Ectodermal cell (in vitro differentiated cells): Measurements from ENCODE around the gene GLDN.

Experiments used
- H3K27ac ChIP-seq: 2 replicates; pipeline ENCODE4 v1.7.0; 2013; ENCODE audit warnings: mild to moderate bottlenecking, low read depth, low read length; ENCODE audit not compliant: insufficient read depth, poor library complexity, severe bottlenecking
- H3K27me3 ChIP-seq: 2 replicates; pipeline ENCODE4 v1.7.0; 2013; ENCODE audit warnings: mild to moderate bottlenecking, low read length; ENCODE audit not compliant: insufficient read depth, control insufficient read depth, poor library complexity, severe bottlenecking
- H3K36me3 ChIP-seq: one replicate; pipeline ENCODE4 v1.7.0; 2013; ENCODE audit warnings: low read length; ENCODE audit not compliant: control insufficient read depth, insufficient read depth
- H3K4me1 ChIP-seq: one replicate; pipeline ENCODE4 v1.7.0; 2013; ENCODE audit warnings: low read length; ENCODE audit not compliant: control insufficient read depth, insufficient read depth
- H3K4me3 ChIP-seq: 2 replicates; pipeline ENCODE4 v1.7.0; 2013; ENCODE audit warnings: low read depth, low read length, control low read depth; ENCODE audit not compliant: insufficient read depth
- H3K9me3 ChIP-seq: 2 replicates; pipeline ENCODE4 v1.7.0; 2013; ENCODE audit warnings: mild to moderate bottlenecking, low read length, moderate library complexity; ENCODE audit not compliant: control insufficient read depth
- WGBS, 2 experiments: methylation state at CpG; one replicate each; pipeline ENCODE4 v1.1.7; 2013; ENCODE audit warnings: missing lambda C conversion rate in 2 of 2; 5-methylcytosine and 5-hydroxymethylcytosine counted together

GLDN gene

GRCh38 chr15:51312166-51313073 lies 29.0 kb upstream of the GLDN start:
- no peaks in the 10 kb centered on the region for H3K4me1 ChIP-seq
- no peaks in the 10 kb centered on the region for H3K27me3 ChIP-seq
- H3K36me3 ChIP-seq, result no peaks in the 10 kb centered on the region
- H3K9me3 ChIP-seq, result no peaks in the 10 kb centered on the region
- H3K4me3 ChIP-seq, result no peak overlapping the region
- no peak overlapping the region for H3K27ac ChIP-seq
- WGBS, 2 experiments, result 88 to 95% methylated on average over 8 of the region's 8 CpGs

- no peaks in the 10 kb centered on the region for H3K4me1 ChIP-seq
Measured at GRCh38 chr15:51313074-51313393, 28.4 kb upstream of the GLDN start.

GRCh38 chr15:51313644-51314280 lies 27.7 kb upstream of the GLDN start:
- Histone ChIP-seq H3K27ac (no peak overlapping the region), H3K4me1 (no peaks in the 10 kb centered on the region)
- 95 to 99% methylated on average over 10 of the region's 10 CpGs for WGBS, 2 experiments

More at GRCh38 chr15:51313074-51313393, 28.4 kb upstream of the GLDN start:
- H3K4me3 ChIP-seq, result no peak overlapping the region
- no peaks in the 10 kb centered on the region for H3K9me3 ChIP-seq
- H3K27me3 ChIP-seq, result no peaks in the 10 kb centered on the region
- H3K36me3 ChIP-seq, result no peaks in the 10 kb centered on the region
- no peak overlapping the region for H3K27ac ChIP-seq

GRCh38 chr15:51314391-51315337 lies 26.8 kb upstream of the GLDN start:
- 86 to 89% methylated on average over 10 of the region's 10 CpGs for WGBS, 2 experiments
- Histone ChIP-seq H3K4me3 (no peak overlapping the region), H3K9me3 (no peaks in the 10 kb centered on the region), H3K27me3 (no peaks in the 10 kb centered on the region), H3K27ac (no peak overlapping the region), H3K4me1 (no peaks in the 10 kb centered on the region), H3K36me3 (no peaks in the 10 kb centered on the region)

More at GRCh38 chr15:51313644-51314280, 27.7 kb upstream of the GLDN start:
- no peaks in the 10 kb centered on the region for H3K27me3 ChIP-seq
- H3K4me3 ChIP-seq, result no peak overlapping the region
- no peaks in the 10 kb centered on the region for H3K36me3 ChIP-seq
- H3K9me3 ChIP-seq, result no peaks in the 10 kb centered on the region

GRCh38 chr15:51315726-51316125 lies 25.7 kb upstream of the GLDN start:
- Histone ChIP-seq H3K4me1 (no peaks in the 10 kb centered on the region), H3K27ac (no peak overlapping the region)
- WGBS, 2 experiments, result 85 to 88% methylated on average over 7 of the region's 7 CpGs

GRCh38 chr15:51316636-51317035 lies 24.8 kb upstream of the GLDN start:
- no peak overlapping the region for H3K4me3 ChIP-seq
- H3K27ac ChIP-seq, result no peak overlapping the region
- no peaks in the 10 kb centered on the region for H3K36me3 ChIP-seq
- H3K4me1 ChIP-seq, result no peaks in the 10 kb centered on the region
- 90 to 100% methylated on average over 1 of the region's 1 CpG for WGBS, 2 experiments
- no peaks in the 10 kb centered on the region for H3K9me3 ChIP-seq
- no peaks in the 10 kb centered on the region for H3K27me3 ChIP-seq

More at GRCh38 chr15:51315726-51316125, 25.7 kb upstream of the GLDN start:
- Histone ChIP-seq H3K27me3 (no peaks in the 10 kb centered on the region), H3K36me3 (no peaks in the 10 kb centered on the region), H3K9me3 (no peaks in the 10 kb centered on the region), H3K4me3 (no peak overlapping the region)

- Histone ChIP-seq H3K9me3 (no peaks in the 10 kb centered on the region), H3K27ac (no peak overlapping the region), H3K4me1 (peaks cover 2% of the 10 kb centered on the region), H3K36me3 (no peaks in the 10 kb centered on the region), H3K4me3 (no peak overlapping the region), H3K27me3 (no peaks in the 10 kb centered on the region)
- 91 to 93% methylated on average over 7 of the region's 7 CpGs for WGBS, 2 experiments
Measured at GRCh38 chr15:51318382-51319150, 22.9 kb upstream of the GLDN start.

- WGBS, 2 experiments, result 88 to 89% methylated on average over 2 of the region's 2 CpGs
- Histone ChIP-seq H3K9me3 (no peaks in the 10 kb centered on the region), H3K4me1 (peaks cover 7% of the 10 kb centered on the region), H3K27ac (no peak overlapping the region), H3K36me3 (no peaks in the 10 kb centered on the region), H3K4me3 (no peak overlapping the region), H3K27me3 (no peaks in the 10 kb centered on the region)
Measured at GRCh38 chr15:51319539-51319938, 21.9 kb upstream of the GLDN start.

GRCh38 chr15:51320843-51321242 lies 20.6 kb upstream of the GLDN start:
- Histone ChIP-seq H3K27me3 (no peaks in the 10 kb centered on the region), H3K36me3 (no peaks in the 10 kb centered on the region), H3K4me1 (peaks cover 7% of the 10 kb centered on the region), H3K4me3 (no peak overlapping the region), H3K9me3 (no peaks in the 10 kb centered on the region), H3K27ac (no peak overlapping the region)
- WGBS, 2 experiments, result 94 to 97% methylated on average over 2 of the region's 2 CpGs
